HG03469 (cell line): ENCODE data around the gene ATXN1L.
"Not testable (repeated sequence)": the region's sequence is repeated elsewhere in the genome, so short reads cannot be mapped to it uniquely, and the experiment has no call there.

ENCODE experiments used
- ATAC-seq: cut with Tn5 transposase; IDR thresholded peaks from one replicate; pipeline ENCODE4 v1.9.1; 2021; ENCODE audit warnings: mild to moderate bottlenecking, moderate library complexity, moderate number of reproducible peaks; ENCODE audit not compliant: unreplicated experiment

The ATXN1L gene

DNA sequence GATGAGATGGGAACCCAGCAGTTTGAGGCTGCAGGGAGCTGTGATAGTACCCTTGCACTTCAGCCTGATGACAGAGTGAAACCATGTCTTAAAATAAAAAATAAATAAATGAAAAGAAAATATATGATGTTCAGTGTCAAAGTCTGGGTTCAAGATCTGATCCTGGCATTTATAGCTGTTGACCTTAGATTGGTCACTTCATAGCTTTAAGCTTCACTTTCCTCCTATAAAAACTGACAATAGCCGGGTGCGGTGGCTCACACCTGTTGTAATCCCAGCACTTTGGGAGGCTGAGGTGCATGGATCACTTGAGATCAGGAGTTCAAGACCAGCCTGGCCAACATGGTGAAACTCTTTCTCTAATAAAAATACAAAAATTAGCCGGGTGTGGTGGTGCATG lies 43.4 kb downstream of the ATXN1L start:
- ATAC-seq: no peak

DNA sequence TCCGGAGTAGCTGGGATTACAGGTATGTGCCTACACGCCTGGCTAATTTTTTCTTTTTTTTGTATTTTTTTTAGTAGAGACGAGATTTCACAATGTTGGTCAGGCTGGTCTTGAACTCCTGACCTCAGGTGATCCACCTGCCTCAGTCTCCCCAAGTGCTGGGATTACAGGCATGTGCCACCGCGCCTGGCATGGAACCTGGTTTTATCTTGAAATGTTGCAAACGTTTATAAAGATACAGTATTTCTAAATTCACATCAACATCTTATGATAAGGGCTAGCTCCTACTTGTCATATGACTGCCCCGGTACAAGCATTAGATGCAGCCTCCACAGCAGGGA lies 48.1 kb downstream of the ATXN1L start:
- no peak for ATAC-seq

DNA sequence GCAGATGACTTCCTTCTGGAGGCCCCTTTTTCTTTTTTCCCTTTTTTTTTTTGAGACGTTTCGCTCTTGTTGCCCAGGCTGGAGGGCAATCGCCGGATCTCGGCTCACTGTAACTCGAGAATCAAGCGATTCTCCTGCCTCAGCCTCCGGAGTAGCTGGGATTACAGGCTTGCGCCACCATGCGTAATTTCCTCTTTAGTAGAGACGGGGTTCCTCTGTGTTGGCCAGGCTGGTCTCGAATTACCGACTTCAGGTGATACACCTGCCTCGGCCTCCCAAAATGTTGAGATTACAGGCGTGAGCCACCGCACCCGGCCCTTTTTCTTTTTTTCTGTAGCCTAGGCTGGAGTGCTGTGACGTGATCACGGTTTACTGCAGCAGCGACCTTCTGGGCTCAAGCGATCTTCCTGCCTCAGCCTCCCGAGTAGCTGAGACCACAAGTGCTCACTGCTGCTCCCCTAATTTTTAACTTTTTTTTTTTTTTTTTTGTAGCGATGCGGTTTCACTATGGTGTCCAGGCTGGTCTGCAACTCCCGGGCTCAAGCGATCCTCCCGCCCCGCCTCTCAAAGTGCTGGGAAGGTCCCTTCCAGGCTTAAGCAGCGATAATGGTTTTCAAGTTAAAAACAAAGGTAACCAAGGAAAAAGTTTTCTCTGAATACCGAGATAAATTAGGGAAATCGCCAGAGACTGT lies 48.6 kb downstream of the ATXN1L start:
- ATAC-seq: peak; percentile 11

DNA sequence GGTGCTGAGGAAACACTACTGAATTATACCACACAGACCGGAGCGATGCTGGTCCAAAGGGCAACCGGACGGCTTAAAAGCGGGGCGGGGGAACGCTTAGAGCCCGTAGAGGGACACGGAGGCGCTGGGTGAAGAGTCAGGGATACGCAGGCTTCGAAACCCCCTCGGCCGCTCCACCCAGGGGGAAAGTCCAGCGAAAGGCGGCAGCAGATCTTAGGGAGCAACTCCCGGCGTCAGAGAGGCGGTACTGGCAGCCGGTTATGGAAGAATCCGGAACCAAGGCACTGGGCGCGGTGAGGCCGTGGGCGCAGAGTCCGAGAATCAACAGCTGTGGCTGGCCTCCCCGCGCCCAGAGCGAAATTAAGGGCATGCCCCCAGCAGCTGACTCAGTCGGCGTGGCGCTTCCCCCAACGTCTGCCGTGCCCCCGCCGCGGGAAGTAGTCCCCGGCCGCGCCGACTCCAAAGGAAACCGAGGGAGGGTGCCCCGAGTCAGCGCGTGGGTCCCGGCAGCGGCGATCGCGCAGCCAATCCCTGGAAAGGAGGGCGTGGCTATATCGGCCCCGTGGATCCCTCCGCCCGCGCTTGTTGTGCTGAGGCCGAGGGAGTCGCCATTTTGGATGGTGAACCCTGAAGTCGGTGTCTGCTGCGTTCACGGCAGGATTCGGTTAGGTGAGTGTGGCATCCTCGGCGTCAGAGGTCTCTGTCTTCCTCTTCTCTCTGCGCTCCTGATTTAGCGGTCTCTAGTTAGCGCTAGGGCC lies 49.3 kb downstream of the ATXN1L start, which contains the start of gene IST1:
TSS of gene IST1 (plus strand) at position 611 of the 758 bp plus-strand sequence. CDS start 20,110 bp downstream, outside the sequence.
- peak; percentile 61 for ATAC-seq

DNA sequence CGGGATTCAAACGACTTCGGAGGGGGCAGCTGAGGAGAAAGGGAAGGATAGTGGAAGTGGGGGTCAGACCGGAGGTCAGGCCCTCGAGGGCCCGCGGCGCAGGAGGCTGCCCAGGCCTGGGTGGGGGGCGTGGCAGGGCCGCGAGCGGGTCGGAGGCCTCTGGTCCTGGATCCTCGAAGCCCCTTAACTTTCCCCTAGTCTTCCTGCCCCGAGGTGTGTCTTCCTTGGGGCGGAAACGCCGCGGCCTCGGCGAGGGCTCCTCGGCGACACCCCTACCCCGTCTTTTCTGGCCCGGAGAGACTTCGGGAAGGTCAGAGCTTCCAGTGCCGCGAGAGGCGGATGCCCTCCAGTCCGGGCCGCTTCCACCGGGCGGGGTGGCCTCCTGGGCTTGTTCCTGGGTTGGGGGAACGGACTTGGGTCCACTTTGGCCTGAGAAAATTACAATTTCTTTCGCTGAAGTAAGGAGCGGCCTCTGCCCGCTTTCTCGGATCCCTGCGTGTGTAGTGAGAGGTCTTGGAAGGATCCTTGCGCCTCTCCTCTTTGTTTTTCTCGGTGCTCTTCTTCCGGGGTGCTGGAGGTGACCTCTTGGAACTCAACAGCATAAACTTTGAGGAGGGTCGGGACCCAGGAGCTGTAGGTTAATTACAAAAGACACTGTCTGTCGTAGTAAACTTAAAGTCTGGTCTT lies 50.0 kb downstream of the ATXN1L start:
- no peak for ATAC-seq

DNA sequence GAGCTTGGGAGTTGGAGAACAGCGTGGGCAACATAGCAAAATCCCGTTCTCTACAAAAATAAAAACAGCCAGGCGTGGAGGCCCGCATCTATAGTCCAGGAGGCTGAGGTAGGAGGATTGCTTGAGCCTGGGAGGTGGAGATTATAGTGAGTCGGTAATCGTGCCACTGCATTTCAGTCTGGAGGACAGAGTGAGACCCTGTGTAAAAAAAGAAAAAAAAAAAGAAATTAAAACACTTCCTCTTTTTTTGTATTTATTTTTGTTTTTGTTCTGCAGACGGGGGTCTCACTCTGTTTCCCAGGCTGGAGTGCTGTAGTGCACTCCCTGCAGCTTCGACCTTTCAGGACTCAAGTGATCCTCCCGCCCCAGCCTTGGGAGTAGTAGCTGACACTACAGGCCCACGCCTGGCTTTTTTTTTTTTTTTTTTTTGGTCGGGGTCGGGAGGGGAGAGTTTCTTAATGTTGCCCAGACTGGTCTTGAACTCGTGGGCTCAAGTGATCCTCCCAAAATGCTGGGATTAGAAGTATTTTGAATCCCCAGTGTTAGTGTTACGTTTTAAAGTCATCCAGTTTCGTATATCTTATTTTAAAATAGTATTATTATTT lies 51.1 kb downstream of the ATXN1L start:
- ATAC-seq: no peak

DNA sequence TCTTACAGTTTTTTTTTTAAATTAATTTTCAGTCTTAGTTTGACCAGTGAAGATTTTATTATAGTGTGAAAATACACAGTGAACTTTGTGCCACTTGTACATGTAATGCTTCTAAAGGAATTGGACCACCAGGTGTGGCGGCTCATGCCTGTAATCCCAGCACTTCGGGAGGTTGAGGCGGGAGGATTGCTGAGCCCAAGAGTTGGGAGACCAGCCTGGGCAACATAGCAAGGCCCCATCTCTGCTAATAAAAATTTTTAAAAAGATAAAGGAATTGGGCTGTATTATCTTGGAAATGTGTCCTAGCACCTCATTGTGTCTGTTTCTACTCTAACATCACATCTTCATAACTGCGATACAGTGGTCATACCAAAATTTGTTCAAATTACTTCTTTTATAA lies 53.4 kb downstream of the ATXN1L start:
- ATAC-seq: no peak

DNA sequence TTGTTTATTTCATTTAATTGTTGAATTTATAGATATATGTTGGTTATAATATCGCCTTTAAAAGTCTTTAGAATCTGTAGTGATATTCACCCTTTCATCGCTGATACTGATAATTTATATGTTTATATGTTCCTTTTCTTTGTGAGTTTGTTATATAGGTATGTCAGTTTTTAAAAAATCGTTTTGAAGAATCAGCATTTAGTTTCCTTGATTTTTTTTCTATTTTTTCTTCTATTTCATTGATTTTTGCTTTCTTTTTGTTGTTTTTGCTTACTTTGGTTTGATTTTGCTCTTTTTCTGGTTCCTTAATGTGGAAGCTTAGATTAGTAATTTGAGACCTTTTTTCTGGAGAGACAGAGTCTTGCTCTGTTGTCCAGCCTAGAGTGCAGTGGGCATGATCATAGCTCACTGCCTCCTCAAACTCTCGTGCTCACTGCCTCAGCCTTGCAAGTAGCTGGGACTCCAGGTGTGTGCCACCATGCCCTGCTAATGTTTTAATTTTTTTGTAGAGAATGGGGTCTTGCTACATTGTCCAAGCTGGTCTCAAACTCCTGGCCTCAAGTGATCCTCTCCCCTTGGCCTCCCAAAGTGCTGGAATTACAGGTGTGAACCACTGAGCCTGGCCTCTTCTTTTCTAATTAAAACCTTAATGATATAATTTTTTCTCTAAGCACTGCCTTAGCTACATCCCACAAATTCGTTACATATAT lies 57.0 kb downstream of the ATXN1L start:
- ATAC-seq: no peak

DNA sequence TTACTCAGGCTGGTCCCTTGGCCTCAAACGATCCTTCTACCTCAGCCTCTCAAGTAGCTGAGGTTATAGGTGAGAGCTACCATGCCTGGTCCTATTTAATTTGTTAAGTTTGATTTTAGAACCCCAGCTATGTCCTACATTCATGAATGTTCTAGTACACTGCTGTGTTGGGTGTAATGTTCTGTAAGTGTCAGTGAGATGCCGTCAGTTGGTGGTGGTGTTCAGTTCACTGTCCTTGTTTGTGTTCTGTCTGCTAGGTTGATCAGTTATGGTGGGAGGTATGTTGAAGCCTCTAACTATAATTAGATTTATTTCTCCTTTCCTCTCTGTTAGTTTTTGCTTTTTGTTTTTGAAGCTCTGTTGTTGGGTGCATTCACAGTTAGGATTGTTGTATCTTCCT lies 57.8 kb downstream of the ATXN1L start:
- no peak for ATAC-seq

DNA sequence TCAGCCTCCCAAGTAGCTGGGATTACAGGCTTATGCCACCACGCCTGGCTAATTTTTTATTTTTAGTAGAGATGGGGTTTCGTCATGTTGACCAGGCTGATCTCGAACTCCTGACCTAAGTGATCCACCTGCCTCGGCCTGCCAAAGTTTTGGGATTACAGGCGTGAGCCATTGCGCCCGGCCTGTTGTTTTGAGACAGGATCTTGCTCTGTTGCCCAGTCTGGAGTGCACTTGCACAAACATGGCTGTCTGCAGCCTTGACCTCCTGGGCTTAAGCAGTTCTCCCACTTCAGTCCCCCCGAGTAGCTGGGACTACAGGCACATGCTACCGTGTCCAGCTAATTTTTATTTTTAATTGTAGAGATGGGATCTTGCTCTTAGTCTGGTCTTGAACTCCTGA lies 58.5 kb downstream of the ATXN1L start:
- no peak for ATAC-seq

DNA sequence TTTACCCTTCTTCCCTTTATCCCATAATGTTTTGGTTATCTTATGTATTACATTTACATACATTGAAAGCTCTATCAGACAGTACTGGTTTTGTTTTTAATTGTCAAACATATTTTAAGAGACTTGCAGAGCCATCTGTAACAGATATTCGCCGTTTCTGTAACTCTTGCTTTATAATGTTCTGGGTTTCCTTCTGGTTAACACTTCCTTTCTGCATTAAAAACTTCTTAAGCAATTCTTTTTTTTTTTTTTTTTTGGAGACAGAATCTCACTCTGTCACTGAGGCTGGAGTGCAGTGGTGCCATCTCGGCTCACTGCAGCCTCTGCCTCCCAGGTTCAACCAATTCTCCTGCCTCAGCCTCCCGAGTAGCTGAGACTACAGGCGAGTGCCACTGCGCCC lies 60.0 kb downstream of the ATXN1L start:
- ATAC-seq: not testable (repeated sequence)
